OCI-M2 (cell line): ENCODE results near the gene RAB39B.
"Not testable (repeated sequence)": the region's sequence is repeated elsewhere in the genome, so short reads cannot be mapped to it uniquely, and the experiment has no call there.

Source experiments
- DNase-seq: peaks from one replicate; lab custom pipeline; 2025; ENCODE audit not compliant: unreplicated experiment; lab: John Stamatoyannopoulos, UW

Gene RAB39B, protein sequence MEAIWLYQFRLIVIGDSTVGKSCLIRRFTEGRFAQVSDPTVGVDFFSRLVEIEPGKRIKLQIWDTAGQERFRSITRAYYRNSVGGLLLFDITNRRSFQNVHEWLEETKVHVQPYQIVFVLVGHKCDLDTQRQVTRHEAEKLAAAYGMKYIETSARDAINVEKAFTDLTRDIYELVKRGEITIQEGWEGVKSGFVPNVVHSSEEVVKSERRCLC

DNA sequence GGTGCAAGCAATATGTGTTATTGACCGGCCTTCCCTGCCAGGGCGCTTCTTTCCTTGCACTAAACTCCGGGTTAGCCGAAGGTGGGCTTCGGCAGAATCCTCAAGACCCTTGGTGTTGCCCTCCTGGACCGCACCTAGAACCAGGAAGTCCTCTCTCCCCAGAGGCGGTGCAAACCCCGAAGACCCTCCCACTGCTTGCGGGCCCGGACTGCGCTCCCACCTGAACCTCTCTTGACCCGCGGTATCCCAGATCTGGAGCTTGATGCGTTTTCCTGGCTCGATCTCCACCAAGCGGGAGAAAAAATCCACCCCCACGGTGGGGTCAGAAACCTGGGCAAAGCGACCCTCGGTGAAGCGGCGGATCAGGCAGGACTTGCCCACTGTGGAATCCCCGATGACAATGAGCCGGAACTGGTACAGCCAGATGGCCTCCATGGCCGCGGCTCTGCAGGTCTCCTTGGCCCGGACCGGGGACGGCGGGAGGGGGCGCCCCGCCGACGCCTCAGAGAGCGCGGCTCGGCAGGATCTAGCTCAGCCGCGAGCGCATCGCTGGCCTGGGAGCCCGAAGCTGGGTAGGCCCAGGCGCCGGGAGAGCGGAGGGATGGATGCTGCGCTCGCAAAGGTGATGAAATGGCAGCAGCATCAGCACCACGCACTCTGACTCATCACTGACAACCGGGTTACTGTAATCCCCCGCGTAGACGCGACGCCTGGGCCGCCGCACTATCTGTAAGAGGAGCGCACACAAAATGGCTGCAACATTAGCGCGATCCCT lies at the start of gene RAB39B:
RAB39B (minus strand) TSS at position 638 of the 775 bp plus-strand sequence; CDS start at position 435, 203 bp downstream.
- no peak for DNase-seq

DNA sequence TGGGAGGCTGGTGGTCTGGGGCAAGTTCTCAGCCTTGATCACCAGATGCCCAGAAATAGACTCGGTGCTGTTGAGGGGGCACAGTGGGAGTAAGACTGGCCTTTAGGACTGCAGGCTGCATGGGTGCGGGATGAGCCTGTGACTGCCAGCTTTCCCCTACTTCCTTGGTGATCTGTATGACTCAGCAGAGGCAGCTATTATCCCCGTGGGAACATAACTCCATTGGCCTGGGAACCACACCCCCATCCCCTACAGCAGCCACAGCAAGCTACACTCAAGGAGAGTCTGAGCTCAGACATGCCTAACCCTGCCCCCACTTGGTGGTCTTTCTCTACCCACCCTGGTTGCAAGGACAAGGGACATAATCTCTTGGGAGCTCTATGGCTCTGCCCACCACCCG lies 49.5 kb upstream of the RAB39B start:
- no peak for DNase-seq

DNA sequence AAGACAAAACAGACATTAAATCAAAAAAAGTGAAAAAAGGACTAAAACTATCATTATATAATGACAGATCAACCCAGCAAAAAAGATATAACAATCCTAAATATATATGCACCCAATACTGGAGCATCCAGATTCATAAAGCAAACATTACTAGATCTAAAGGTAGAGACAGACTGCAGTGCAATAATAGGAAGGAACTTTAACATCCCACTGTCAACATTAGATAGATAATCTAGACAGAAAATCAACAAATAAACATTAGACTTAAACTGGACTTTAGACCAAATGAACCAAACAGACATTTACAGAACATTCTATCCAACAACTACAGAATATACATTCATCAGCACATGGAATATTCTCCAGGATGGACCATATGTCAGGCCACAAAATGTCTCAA lies 29.5 kb upstream of the RAB39B start:
- no peak for DNase-seq

DNA sequence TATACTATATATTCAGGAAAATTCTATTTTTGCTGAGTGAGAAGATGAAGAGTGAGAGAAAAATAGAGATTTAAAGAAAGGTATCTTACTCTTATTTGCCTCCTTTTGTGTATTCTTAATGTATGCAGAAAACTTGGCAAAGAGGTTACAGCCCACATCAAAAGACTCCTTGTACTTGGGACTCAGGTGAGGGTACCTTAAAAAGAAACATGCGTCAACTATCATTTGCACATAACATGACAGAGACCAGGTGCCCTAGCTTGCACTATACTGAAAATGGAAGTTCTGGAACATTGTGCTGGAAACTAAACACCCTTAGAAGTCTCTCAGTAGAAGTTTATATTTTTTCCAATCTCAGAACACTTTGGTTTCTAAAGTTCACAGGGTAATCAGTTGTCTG lies 15.6 kb upstream of the RAB39B start:
- DNase-seq = no peak

DNA sequence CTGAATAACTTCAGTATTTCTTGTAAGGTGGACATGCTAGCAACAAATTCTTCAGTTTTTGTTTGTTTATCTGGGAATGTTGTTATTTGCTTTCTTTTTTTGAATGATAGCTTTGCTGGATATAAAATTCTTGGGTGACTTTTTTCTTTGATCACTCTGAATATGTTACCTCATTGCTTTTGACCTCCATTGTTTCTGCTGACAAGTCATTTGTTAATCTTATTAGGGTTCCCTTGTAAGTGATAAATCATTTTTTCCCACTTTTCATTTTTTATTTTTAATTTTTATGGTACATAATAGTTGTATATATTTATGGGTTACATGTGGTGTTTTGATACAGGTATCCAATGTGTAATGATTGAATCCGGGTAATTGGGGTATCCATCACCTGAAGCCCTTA lies 6.7 kb upstream of the RAB39B start:
- no peak for DNase-seq

DNA sequence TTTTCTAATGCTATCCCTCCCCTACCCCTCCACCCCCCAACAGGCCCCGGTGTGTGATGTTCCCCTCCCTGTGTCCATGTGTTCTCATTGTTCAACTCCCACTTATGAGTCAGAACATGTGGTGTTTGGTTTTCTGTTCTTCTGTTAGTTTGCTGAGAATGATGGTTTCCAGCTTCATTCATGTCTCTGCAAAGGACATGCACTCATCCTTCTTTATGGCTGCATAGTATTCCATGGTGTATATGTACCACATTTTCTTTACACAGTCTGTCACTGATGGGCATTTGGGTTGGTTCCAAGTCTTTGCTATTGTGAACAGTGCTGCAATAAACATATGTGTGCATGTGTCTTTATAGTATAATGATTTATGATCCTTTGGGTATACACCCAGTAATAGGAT lies 3.7 kb upstream of the RAB39B start:
- not testable (repeated sequence) for DNase-seq

DNA sequence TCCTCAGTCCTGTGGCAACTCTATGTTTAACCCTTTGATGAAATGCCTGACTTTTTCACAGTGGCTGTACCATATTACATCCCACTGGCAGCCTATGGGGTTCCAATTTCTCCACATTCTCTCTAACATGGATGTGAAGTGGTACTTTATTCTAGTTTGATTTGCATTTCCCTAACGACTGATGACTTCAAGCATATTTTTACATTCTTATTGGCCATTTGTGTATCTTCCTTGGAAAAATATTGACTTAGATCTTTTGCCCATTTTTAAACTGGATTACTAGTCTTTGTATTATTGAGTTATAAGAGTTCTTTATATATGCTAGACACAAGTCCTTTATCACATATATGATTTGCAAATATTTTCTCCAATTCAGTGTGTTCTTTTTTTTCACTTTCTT lies 2.1 kb upstream of the RAB39B start:
- no peak for DNase-seq

DNA sequence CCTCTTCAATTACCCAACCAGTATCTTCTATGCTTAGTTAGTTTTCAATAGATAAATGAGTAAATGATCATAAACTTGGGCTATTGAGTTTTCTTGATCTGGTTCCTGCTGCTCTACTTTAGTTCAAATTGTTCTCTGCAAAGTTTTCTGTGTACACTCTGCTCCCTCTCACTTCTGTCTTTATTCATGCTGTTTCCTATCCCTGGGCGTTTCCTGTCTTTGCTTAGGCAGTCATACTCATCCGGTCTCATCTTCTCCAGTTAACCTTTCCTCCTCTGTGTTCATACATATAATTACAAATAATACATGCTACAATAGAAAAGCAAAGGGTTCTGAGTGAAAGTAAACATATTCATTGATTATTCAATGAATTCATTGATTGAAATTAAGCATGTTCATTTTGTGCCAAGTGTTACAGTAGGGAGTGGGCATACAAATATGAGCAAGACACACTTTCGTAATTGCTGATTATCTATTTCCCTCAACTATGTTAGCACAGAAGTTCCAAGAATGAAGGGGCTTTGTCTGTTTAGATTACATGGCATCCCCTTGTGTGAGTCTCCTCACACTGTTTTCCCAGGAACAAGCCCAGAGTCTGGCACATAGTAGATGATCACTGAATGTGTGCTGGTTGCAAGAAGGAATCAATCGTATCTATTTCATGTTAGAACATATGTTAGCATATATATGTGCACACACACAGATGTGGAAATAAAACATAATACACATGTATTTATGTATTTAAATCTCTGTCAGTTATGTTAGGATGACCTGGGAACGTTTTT lies 1.1 kb downstream of the RAB39B start:
- no peak for DNase-seq

DNA sequence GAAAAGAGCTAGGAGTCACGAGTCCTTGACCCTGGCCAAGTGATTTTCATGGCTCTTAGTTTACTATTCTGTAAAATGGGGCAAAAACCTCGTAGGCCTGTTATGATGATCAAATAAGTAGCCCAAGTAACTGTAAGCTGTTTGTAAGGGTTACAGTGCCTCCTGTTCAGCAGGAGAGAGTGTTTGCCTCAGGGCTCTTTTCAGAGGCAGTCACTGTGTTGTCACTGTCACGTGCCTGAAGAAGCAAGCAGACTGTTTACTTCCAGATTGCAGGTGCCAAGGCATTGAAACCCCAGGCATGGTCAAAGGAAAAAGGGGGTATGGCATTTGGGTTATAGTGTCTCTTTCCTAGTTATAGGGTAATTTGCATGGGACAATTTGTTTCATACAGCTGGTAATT lies 4.5 kb downstream of the RAB39B start:
- DNase-seq = no peak

DNA sequence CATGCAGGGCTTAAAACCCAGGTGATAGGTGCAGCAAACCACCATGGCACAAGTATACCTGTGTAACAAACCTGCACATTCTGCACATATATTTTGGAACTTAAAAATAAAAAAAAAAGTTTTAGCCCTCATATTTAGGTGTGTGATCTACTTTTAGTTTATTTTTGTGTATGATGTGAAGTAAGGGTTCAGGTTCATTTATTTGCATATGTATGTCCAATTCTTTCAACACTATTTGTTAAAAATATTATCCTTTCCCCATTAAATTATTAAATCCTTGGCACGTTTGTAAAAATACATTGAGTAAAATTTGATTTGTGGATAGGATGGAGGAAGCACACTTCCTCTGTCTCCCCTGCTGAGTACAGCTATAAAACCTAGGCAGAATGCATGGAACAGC lies 12.9 kb downstream of the RAB39B start:
- DNase-seq = no peak

DNA sequence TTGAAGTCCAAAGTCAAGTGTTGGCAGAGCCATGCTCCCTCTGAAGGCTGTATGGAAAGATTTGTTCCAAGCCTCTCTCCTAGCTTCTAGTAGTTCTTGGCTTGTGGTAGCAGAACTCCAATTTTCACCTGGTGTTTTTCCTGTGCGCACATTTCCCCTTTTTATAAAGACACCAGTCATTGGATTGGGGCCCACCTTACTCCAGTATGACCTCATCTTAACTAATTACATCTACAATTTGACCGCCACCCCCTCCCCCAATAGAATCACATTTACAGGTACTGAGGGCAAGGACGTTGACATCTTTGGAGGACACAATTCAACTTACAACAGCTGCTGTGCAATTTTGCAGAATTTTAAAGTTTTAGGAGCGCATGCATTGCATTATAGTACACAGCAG lies 16.8 kb downstream of the RAB39B start:
- no peak for DNase-seq

DNA sequence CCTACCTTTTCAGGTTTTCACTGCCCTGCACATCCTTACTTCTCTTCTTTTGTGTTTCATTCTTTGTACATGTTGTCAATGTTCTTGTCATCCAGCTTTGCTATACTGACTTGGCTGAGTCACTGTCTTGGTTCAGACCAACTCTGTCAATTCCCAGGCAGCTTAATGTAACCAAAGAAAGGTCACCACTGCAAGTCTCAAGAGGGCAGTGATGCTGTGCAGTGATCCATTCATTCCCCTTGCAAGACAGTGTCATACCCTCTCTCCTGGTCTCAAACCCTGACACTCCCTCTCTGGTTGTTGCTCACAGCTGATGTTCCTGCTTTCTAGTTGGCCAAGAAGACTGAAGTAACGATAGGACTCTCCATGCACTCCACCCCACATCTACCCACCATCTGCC lies 17.5 kb downstream of the RAB39B start:
- DNase-seq = no peak

DNA sequence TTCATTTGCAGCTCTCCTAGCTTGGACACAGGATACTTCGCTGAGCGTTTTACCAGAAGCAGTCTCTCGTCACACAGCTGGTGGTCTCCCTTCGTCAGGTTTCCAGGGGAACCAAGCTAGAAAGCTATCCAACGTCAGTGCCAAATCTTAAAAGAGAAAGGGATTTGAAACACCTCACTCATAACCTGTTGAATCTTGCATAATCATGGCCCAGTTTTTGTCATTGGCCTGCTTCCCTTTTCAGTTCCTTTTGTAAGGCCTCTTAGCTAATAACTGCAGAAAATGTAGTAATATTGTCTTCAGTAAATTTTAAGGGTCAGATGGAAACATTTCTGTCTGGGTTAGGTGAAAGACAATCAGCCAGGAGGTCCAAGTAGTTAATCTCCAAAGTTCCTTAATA lies 22.0 kb downstream of the RAB39B start:
- no peak for DNase-seq

DNA sequence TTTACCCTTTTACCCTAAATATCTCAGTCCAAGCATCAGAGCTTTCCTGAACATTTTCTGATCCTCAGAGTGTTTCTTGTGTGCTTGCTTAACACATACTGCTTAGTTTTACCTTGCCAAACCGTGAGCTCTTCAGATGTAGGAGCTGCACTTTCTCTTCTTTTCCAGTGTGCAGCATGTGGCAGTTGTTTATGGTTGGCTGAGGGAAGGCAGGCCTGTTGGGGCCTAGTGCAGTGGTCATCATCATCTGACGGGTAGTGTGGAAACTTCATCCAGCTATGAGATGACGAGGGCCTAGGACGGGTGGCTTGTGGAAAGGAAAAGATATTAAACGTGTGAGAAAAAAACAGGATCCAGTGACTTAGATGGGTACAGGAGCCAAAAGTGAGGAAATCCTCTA lies 26.6 kb downstream of the RAB39B start:
- DNase-seq = no peak

DNA sequence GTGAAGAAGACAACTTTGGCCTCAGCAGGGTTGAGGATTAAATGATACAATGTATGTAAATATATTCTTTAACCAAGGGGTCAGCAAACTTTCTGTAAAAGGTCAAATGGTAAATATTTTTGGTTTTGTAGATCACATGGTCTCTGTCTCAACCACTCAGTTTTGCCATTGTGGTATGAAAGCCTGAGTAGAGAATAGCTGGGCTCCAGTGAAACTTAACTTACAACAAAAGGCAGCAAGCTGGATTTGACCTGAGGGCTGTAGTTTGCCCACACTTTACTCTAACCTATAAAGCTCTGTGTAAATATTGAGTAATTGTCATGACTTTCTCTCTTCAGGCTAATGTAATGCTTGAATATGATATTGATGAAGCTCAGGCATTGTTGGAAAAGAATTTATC lies 28.4 kb downstream of the RAB39B start:
- no peak for DNase-seq

DNA sequence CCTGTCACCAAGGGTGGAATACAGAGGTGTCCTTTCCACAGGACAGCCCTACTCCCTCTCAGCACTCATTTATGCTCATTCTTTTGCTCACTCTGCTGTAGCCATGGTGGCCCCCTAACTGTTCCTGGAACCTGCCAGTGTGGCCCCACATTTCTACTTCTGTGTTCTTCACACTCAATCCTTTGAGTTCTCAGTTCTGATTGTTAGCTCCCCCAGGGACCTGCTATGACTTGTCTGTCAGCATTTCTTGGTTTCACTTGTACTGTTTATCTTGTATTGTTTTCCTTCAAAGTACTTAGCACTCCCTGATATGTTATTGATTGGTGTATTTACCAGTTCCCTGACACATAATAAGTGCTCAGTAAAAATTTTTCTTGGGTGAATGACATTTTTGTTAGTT lies 33.1 kb downstream of the RAB39B start:
- no peak for DNase-seq

DNA sequence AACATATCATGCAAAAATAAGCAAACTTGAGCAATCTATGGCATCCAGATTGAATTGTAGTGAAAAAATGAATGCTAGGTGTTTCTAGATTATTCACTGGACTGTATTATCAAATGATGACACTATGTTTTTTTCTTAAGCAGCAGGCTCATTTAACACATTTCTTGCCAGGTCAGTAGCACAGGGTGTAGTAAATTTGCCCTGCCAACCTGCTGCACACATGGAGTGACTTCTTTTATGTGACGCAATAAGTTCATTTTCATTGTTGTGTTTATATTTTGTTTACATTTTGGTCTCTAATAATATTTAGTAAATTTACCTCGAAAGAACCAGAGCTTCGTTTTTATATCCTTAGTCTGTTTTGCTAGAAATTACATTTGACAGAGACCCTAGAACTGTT lies 38.5 kb downstream of the RAB39B start:
- DNase-seq = no peak

DNA sequence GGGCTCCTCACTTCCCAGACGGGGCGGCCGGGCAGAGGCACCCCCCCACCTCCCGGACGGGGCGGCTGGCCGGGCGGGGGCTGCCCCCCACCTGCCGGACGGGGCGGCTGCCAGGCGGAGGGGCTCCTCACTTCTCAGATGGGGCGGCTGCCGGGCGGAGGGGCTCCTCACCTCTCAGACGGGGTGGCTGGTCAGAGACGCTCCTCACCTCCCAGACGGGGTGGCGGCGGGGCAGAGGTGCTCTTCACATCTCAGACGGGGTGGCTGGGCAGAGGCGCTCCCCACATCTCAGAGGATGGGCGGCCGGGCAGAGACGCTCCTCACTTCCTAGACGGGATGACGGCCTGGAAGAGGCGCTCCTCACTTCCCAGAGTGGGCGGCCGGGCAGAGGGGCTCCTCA lies 40.5 kb downstream of the RAB39B start:
- DNase-seq = not testable (repeated sequence)

DNA sequence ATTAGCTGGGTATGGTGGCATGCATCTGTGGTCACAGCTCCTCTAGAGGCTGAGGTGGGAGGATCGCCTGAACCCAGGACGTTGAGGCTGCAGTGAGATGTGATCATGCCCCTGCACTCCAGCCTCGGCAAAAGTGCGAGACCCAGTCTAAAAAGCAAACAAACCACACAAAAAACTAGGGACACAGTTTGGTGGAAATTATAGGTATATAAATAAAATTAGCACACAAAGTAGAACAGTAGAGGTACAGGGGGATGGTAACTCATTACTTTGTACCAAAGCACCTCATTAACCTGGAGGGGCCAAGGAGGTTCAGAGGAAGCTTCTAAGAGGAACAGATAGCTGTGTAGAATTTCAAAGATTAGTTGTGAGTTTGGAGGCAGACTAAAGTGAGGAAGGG lies 42.9 kb downstream of the RAB39B start:
- DNase-seq = no peak

DNA sequence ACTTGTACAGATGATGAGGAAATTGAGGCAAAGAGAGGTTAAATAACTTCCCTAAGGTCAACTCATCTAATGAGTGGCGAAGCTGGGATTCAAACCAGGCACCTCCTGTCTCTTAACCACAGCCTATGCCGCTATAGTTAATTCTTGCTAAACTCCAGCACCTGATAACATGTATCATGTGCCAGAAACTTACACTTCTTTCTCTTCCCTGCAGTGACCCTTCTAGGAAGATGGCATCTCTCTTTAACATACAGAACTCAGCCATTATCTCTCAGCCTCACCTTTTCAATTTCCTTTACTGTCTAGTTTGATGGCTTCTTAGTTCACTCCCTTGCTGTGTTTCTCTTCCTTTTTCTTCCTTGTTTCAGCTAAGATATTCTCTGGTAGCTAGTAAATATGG lies 45.5 kb downstream of the RAB39B start:
- DNase-seq = no peak

DNA sequence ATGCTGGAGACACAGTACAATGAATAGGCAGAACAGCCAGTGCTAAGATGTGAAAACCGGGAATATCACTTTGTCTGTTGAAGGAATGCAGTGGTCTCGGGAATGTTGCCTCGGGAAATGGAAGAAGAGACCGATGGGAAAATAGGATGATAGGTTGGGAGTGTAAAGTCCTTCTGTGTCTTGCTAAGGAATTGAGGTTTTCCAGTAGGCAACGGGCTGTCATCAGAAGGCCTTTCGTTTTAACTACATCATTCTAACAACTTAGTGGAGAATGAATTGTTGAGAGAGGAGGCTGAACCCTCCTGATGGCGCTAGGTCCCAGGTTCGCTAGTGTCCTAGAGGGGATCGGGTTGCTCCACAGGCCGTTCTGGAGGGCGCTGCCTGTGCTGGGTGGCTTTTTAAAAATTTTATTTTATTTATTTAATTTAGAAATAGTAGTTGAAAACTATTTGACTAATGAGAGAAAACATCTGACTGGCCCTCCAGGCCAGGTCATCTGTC lies 47.3 kb downstream of the RAB39B start:
- no peak for DNase-seq
